Activated T-helper 1 cell treated with anti-CD3 and anti-CD28 coated beads, Interleukin-2, amount 50 U/mL, for 16 hours (primary cell): Measurements from ENCODE around the gene KREMEN1.
"Not testable (repeated sequence)": the region's sequence is repeated elsewhere in the genome, so short reads cannot be mapped to it uniquely, and the experiment has no call there.

Experiments
- DNase-seq, 2 donors: peaks; one replicate each; pipeline ENCODE4 v3.0.0-alpha.2; 2020; ENCODE audit warnings: low read depth in 1 of 2, low spot score in 1 of 2

Gene KREMEN1

DNA sequence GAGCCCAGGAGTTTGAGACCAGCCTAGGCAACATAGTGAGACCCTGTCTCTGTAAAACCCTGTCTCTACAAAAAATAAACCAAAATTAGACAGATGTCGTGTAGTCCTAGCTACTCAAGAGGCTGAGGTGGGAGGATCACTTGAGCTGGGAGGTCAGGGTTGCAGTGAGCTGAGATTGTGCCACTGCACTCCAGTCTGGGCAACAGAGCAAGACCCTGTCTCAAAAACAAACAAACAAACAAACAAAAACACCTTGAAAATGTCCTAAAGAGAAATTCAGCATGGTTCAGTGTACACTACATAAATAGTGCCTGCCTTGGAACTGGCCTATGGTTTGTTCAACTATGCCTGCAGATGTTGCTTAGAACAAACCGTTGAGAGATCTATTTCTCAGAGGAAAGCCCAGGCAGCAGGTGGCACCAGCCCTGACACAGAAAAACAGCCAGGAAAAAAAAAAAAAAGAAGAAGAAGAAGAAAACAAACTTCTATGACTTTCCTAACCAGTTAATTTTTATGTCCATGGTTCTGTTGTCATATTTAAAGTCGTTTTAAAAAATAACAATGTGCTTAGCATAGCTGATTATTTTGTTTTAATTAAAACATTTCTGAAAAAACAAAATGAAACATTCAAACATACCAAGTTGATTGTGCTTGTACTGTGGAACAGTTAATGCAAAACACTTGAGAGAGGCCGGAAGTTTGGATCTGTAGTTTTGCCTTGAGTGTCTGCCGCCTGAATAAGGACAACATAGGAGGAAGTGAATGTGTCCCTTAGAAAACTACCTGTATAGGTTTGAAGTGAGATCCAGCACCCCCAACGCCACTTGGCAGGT is 5.4 kb downstream of the KREMEN1 start:
- no peak for DNase-seq

DNA sequence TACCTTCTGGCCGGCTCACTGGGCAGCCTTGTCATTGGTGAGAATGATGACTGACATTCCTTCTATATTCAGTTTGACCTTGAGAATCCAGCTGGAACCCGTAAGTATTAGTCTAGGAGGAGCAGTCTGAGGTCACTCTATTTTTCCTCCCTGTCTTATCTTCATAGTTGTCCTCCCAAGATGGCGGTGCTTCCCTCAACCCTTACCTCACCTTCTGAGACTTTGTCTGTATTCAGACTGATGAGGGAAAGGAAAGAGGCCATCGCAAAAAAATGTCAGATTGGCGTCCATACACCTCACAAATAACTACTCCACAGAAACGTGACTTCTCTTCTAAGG is 6.0 kb downstream of the KREMEN1 start:
- DNase-seq, result no peak

DNA sequence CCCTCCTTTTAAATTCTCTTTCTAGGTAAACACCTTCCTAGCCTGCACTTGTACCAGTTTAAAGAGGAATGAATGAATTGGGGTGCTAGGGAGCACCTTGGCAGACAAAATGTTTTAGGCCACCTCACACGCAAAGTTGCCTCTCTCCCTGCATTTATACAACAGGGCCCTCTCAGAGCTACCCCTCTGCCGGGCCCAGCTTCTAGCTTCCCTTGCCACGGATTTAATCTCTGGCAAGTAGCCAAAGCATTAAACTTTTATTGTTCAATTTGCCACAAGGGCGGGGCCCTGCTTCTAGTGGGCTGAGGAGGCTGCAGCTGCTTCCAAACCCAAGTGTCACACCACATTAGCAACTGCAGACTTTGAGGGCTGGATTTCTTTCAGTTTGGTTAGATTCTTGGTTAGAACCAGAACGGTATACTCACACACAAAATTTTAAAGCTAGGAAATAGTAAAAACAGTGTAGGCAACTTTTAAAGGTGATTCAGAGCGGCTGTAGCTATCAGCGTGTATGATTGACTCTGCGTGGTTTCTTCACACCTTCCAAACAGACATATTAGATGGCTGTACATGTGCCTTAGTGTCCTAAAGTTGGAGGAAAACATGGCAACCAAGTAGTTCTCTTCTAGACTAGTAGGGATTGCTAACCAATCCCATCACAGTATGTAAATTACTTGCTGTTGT is 6.5 kb downstream of the KREMEN1 start:
- no peak for DNase-seq

GRCh38 chr22:29080106-29080975 is 7.5 kb downstream of the KREMEN1 start:
- DNase-seq, result no peak

- no peak for DNase-seq
These were observed 8.8 kb downstream of the KREMEN1 start for GRCh38 chr22:29081517-29082236.

DNA sequence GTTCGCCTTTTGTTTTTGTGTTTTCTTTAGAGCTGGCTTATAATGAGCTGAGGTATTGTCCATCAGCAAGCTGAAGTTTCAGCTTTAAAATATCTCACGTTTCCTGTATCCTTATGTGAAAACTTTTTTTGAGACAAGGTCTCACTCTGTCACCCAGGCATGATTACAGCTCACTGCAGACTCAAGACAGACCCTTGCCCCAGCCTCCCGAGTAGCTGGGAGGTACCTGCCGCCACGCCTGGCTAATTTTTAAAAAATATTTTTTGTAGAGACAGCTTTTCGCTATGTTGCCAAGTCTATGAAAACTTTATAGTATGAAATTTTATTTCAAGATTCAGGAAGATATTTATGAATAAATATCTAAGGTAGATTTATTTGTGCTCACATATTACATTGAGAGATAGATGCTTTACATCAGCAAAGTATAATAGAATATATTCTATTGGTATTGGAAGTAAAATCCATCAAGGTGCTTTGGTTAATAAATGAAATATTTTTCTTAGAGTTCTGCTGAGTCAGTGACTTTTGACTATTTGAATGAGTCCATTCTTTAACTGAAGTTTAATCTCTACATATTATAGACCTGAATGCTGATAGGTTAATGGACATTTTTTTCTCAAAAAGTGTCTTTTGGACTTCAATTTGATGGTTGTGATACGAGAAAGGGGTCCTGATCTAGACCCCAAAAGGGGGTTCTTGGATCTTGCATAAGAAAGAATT is 10.2 kb downstream of the KREMEN1 start:
- DNase-seq, result no peak

GRCh38 chr22:29083576-29083932 is 10.7 kb downstream of the KREMEN1 start:
- DNase-seq, result not testable (repeated sequence)

GRCh38 chr22:29083933-29084591 is 11.2 kb downstream of the KREMEN1 start:
- DNase-seq, result no peak

GRCh38 chr22:29087012-29087411 is 14.2 kb downstream of the KREMEN1 start:
- DNase-seq, result no peak

DNA sequence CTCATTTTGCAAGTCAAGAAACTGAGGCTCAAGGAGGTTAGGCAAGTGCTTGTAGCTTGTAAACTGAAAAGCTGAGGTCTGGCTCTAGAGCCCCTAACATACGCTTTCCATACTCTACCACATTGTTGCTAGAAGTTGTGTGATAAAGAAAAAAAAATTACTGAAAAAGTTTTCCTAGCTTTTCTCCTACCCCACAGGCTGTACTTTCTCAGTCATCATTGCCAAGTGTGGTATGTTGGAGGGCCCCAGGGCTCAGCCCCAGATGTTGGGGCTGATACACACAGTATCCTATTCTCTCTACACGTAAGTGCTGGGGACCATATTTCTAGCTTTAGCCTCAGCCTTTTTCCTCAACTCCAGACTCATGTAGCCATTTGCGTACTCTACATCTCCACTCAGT is 16.0 kb downstream of the KREMEN1 start:
- no peak for DNase-seq

- no peak for DNase-seq
These were observed 16.7 kb downstream of the KREMEN1 start for GRCh38 chr22:29089507-29089906.

DNA sequence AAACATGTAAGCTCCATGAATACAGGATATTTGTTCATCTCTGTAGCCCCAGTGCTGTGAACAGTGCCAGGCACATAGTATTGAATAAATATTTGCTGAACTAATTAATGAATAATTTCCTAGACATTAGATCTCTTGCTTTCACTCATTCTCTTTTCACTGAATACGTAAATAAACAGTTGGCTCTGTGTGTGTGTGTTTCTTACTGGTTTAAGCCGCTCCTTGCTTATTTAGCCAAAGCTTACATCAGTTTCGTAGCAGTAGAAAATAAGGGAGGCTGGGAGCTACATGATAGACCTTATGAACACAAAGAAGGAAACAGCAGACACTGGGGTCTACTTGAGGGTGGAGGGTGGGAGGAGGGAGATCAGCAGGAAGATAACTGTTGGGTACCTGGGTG is 17.2 kb downstream of the KREMEN1 start:
- DNase-seq, result no peak

- DNase-seq, result no peak
These were observed 19.4 kb downstream of the KREMEN1 start for GRCh38 chr22:29092243-29092642.

- DNase-seq, result no peak
These were observed 20.2 kb downstream of the KREMEN1 start for GRCh38 chr22:29093030-29093429.

- DNase-seq, result no peak
These were observed 20.9 kb downstream of the KREMEN1 start for GRCh38 chr22:29093501-29094300.

DNA sequence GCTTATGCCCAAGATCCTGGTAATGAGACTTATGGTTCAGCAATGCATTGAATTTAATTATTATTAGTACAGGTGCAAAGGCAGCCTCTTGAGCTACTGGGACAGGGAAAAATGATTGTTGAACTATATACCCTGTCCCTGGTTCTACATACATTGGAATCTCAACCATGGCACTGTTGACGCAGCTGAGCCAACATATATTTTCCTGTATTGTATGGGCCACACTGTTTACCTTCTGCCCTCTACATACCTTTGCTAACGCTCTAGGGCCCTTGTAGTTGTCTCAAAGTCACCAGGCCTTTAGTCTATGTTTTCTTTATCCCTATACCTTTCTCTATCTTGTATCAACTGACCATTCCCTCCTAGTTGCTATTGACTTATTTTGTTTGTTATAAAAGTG is 22.6 kb downstream of the KREMEN1 start:
- no peak for DNase-seq

GRCh38 chr22:29096736-29097669 is 24.2 kb downstream of the KREMEN1 start:
- no peak for DNase-seq

GRCh38 chr22:29098296-29098695 is 25.5 kb downstream of the KREMEN1 start:
- DNase-seq, result no peak
